GM19452 (cell line): Measurements from ENCODE around the gene KRTAP4-5.
"Not testable (repeated sequence)": the region's sequence is repeated elsewhere in the genome, so short reads cannot be mapped to it uniquely, and the experiment has no call there.

ENCODE experiments used
- ATAC-seq: cut with Tn5 transposase; IDR thresholded peaks from one replicate; pipeline ENCODE4 v1.9.1; 2021; ENCODE audit not compliant: unreplicated experiment

KRTAP4-5 gene

GRCh38 chr17:41111151-41111885 lies 38.3 kb downstream of the KRTAP4-5 start:
- no peak for ATAC-seq

GRCh38 chr17:41108728-41109386 lies 40.8 kb downstream of the KRTAP4-5 start:
- ATAC-seq: not testable (repeated sequence)

GRCh38 chr17:41107941-41108450 lies 41.6 kb downstream of the KRTAP4-5 start:
- no peak for ATAC-seq

- ATAC-seq: not testable (repeated sequence)
These were observed 44.3 kb downstream of the KRTAP4-5 start, which contains the start of gene KRTAP4-9 for GRCh38 chr17:41105347-41105746. Gene KRTAP4-9 (plus strand): TSS chr17:41105389. CDS start chr17:41105389, 0 bp downstream.

- not testable (repeated sequence) for ATAC-seq
These were observed 45.1 kb downstream of the KRTAP4-5 start for GRCh38 chr17:41104386-41105038.

- no peak for ATAC-seq
These were observed 45.7 kb downstream of the KRTAP4-5 start for GRCh38 chr17:41103896-41104295.

- no peak for ATAC-seq
These were observed 47.9 kb downstream of the KRTAP4-5 start, which contains the start of gene KRTAP4-16 for GRCh38 chr17:41101586-41102259. Gene KRTAP4-16 (minus strand): TSS chr17:41102209. CDS start chr17:41102209, 0 bp downstream.

GRCh38 chr17:41099682-41100480 lies 49.7 kb downstream of the KRTAP4-5 start:
- ATAC-seq: not testable (repeated sequence)
